Stimulated activated naive CD8-positive, alpha-beta T cell treated with anti-CD3 and anti-CD28 coated beads, Interleukin-15, Interleukin-2, amounts not matched to agents 100 ng/mL and 50 ng/mL, for 24 hours (primary cell): ENCODE results near the gene PPP1R14D.
A peak's percentile ranks its signal among the peaks of the same experiment; 100 is the strongest.

ENCODE experiments used
- H3K27ac Mint-ChIP-seq: one replicate; pipeline ENCODE4 v1.8.0; 2021; ENCODE audit warnings: mild to moderate bottlenecking, mixed read lengths
- H3K27me3 Mint-ChIP-seq: one replicate; pipeline ENCODE4 v1.8.0; 2021; ENCODE audit warnings: mixed read lengths
- H3K36me3 Mint-ChIP-seq: one replicate; pipeline ENCODE4 v1.8.0; 2021; ENCODE audit warnings: low read depth, mixed read lengths
- H3K4me1 Mint-ChIP-seq: one replicate; pipeline ENCODE4 v1.8.0; 2021; ENCODE audit warnings: low read depth, mixed read lengths
- H3K4me3 Mint-ChIP-seq: one replicate; pipeline ENCODE4 v1.8.0; 2021; ENCODE audit warnings: mild to moderate bottlenecking, mixed read lengths
- H3K9me3 Mint-ChIP-seq: one replicate; pipeline ENCODE4 v1.8.0; 2021; ENCODE audit warnings: mixed read lengths

Gene PPP1R14D

DNA sequence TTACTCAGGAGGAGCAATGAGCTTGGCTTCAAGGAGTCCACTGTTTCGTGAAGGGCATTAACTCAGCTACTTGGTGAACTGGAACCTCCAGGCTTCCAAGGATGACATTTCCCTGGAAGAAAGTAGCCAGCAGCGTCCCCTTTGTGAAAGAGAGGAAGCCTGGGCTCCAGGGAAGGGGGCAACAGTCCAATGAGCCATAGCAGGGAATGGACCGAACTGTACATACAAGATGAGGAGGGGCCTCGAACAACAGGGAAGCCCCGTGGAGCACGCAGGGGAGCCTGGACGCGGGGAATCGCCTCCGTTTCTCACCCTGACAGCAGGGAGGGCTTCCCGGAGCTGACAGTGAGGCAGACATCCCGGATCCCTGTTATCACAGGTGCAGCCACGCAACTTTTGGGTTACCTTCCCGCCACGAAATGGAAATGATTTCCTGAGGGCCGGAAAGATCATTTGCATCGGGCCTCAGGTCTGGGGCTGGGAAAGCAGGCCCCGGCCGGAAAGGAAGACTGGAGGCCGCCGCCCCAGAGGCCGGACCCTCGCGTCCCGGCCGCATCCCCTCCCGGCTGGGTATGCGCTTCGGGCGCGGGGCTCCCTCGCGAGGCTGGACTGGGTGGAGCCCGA is 14.9 kb upstream of the PPP1R14D start:
- H3K4me3 Mint-ChIP-seq = peak overlapping the region; percentile 67
- H3K27ac Mint-ChIP-seq = no peak overlapping the region
- H3K4me1 Mint-ChIP-seq = peaks cover 28% of the 10 kb centered on the region
- H3K36me3 Mint-ChIP-seq = no peaks in the 10 kb centered on the region
- H3K27me3 Mint-ChIP-seq = peaks cover 4% of the 10 kb centered on the region
- H3K9me3 Mint-ChIP-seq = no peaks in the 10 kb centered on the region

DNA sequence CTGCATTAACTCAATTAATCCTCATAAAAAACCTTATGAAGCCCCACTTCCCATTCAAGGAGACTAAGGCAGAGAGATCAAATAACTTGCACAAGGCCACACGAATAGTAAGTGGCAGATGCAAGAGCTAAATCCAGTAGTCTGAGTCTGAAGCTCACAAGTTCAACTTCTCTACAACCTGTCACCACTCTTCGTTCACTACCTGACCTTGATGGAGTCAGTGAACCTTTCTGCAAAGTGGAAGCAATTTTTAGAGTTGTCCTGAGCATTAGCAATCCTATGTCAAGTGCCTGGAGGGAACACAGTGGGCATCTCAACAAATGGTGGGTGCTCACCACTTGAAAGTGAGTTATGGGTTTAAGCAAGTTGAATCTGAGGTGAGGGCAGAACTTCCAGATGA is 13.2 kb upstream of the PPP1R14D start:
- peaks cover 22% of the 10 kb centered on the region for H3K4me1 Mint-ChIP-seq
- no peak overlapping the region for H3K27ac Mint-ChIP-seq
- peaks cover 4% of the 10 kb centered on the region for H3K27me3 Mint-ChIP-seq
- H3K4me3 Mint-ChIP-seq = no peak overlapping the region
- no peaks in the 10 kb centered on the region for H3K9me3 Mint-ChIP-seq
- no peaks in the 10 kb centered on the region for H3K36me3 Mint-ChIP-seq

DNA sequence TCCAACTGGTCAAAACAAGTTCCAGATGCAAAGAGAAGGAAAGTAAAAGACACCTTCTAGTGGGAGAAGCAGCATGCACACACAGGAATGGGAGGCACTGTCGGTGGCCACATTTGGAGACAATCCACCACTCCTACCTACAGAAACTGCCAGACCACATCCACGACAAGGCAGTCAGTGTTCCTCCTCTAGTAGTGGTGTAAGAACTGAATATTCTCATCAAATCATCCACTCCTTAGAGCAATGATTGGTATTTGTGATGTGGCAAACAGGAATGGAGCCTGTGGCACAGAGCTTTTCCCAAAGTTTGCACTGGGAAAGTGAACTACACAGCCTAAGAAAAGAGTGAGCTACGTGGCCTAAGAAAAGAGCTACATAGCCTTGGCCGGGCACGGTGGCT is 10.2 kb upstream of the PPP1R14D start:
- no peak overlapping the region for H3K4me3 Mint-ChIP-seq
- H3K9me3 Mint-ChIP-seq = no peaks in the 10 kb centered on the region
- H3K27me3 Mint-ChIP-seq = no peaks in the 10 kb centered on the region
- no peaks in the 10 kb centered on the region for H3K36me3 Mint-ChIP-seq
- peaks cover 5% of the 10 kb centered on the region for H3K4me1 Mint-ChIP-seq
- H3K27ac Mint-ChIP-seq = no peak overlapping the region

DNA sequence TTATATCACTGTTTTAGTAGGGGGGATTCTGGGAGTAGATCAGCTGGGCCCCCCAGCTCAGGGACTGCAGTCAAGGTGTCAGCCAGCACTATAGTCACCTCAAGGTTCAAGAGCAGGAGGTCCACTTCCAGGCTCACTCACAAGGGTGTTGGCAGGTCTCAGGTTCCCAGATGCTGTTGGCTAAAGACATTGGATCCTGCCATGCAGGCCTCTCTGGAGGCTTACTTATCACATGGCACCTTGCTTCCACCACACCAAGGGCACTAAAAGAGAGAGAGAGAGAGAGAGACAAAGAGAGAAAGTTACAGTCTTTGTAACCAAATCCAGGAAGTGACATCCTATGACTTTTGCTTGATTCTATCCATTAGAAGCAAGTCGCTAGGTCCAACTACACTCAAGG is 7.5 kb upstream of the PPP1R14D start:
- Mint-ChIP-seq H3K27me3 (no peaks in the 10 kb centered on the region), H3K4me1 (no peaks in the 10 kb centered on the region), H3K4me3 (no peak overlapping the region), H3K36me3 (no peaks in the 10 kb centered on the region), H3K27ac (no peak overlapping the region), H3K9me3 (no peaks in the 10 kb centered on the region)

DNA sequence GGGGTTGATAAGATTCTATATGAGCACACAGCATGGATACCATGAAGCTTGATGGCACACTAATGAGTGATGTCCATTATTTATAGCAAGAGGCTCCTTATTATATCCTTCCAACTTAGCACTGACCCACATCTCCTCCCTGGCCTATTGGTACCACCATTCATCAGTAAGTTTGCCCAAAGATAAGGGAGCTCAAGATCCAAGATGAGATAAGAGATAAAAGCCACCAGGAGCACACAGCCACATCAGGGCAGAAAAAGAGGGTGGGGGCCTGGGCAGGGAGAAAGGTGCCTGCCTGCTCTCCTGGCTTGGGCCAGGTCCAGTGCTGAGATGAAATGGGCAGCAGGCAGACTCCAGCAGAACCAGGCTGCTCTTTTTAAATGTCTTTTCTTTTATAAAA is 4.4 kb upstream of the PPP1R14D start:
- Mint-ChIP-seq H3K4me1 (no peaks in the 10 kb centered on the region), H3K27me3 (no peaks in the 10 kb centered on the region), H3K4me3 (no peak overlapping the region), H3K36me3 (no peaks in the 10 kb centered on the region), H3K27ac (no peak overlapping the region), H3K9me3 (no peaks in the 10 kb centered on the region)

DNA sequence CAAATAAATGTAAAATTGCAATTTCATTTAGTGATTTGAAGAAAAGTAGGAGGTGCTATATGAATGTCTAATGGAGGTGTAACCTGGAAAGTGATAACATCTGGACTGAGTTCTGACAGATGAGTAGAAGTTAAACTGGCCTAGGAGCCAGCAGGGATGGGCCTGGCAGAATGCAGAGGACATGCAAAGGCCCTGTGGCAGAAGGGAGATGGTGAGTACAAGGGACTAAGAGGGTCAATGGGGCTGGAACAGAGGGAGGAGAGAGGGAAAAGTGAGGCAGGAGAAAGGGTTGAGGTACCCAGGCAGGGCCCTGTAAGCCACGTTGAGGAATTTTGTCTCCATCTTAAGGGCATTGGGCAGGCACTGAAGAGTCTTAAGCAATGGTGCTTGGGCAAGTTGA is 3.4 kb upstream of the PPP1R14D start:
- H3K4me3 Mint-ChIP-seq = no peak overlapping the region
- no peaks in the 10 kb centered on the region for H3K36me3 Mint-ChIP-seq
- H3K9me3 Mint-ChIP-seq = no peaks in the 10 kb centered on the region
- no peak overlapping the region for H3K27ac Mint-ChIP-seq
- H3K4me1 Mint-ChIP-seq = no peaks in the 10 kb centered on the region
- no peaks in the 10 kb centered on the region for H3K27me3 Mint-ChIP-seq

DNA sequence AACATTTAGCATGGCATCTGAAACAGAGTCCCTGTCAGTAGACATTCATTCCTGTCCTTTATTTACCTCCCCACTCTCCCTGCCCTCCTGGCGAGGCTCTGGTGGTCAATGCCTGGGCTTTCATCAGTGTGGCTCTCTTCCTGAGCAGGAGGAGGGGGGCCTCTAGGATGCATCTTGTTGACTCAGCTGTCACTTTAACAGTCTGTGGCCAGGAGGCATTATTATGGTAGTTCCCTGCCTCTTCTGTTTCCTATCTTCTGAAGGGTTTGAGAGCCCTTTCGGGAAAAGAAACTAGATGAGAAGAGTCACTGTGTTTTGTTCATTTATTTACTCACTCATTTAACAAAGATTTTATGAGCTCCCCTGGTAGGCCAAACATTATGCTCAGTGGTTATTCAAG is 2.4 kb upstream of the PPP1R14D start:
- H3K4me3 Mint-ChIP-seq = no peak overlapping the region
- no peak overlapping the region for H3K27ac Mint-ChIP-seq
- H3K27me3 Mint-ChIP-seq = no peaks in the 10 kb centered on the region
- no peaks in the 10 kb centered on the region for H3K36me3 Mint-ChIP-seq
- H3K9me3 Mint-ChIP-seq = no peaks in the 10 kb centered on the region
- H3K4me1 Mint-ChIP-seq = no peaks in the 10 kb centered on the region

DNA sequence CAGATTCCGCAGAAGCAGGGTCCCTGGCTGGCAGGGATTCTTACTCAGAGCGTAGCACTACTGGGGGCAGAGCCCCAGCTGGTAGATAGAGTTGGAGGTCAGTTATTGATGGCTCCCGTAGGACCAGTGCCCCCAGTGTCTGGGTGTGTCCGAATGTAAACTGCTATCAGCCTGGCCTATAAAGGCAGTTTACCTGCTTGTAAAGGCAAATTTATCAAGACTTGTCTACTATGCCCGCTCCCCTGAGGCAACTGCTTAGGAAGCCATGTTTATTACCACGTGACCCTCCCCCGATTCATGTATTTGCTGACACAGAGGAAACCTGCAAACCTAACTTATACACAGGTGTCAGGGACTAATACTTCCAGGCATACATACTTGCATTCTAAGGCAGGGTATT is 607 bp upstream of the PPP1R14D start:
- H3K4me1 Mint-ChIP-seq = no peaks in the 10 kb centered on the region
- H3K9me3 Mint-ChIP-seq = no peaks in the 10 kb centered on the region
- no peaks in the 10 kb centered on the region for H3K27me3 Mint-ChIP-seq
- no peak overlapping the region for H3K27ac Mint-ChIP-seq
- H3K4me3 Mint-ChIP-seq = no peak overlapping the region
- H3K36me3 Mint-ChIP-seq = no peaks in the 10 kb centered on the region

DNA sequence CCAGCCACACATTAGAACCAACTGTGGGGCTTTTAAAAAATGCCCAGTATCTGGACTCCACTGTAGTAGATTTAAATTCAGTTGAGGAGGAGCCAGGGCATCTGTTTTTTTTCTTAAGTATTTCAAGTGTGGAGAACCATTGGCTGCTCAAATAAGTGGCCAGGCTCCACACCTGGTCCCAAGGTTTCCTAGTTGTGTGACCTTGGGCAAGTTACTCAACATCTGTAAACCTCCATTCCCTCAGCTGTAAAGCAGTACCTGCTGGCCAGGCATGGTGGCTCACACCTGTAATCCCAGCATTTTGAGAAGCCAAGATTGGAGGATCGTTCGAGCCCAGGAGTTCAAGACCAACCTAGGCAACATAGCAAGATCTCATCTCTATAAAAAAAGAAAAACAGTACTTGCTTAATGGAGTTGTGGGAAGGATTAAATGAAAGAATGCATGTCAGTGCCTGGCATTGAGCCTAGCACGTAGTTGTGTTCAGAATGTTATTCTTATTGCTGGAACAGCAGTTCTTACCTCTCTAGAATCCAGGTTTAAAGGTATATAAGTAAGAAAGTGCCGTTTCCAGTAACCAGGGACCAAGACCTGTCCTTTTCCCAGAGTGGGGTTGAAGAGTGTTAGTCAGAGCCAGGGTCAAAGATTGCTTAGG is 2.0 kb downstream of the PPP1R14D start:
- Mint-ChIP-seq H3K4me3 (no peak overlapping the region), H3K27ac (no peak overlapping the region), H3K27me3 (no peaks in the 10 kb centered on the region), H3K9me3 (no peaks in the 10 kb centered on the region), H3K36me3 (no peaks in the 10 kb centered on the region), H3K4me1 (no peaks in the 10 kb centered on the region)

DNA sequence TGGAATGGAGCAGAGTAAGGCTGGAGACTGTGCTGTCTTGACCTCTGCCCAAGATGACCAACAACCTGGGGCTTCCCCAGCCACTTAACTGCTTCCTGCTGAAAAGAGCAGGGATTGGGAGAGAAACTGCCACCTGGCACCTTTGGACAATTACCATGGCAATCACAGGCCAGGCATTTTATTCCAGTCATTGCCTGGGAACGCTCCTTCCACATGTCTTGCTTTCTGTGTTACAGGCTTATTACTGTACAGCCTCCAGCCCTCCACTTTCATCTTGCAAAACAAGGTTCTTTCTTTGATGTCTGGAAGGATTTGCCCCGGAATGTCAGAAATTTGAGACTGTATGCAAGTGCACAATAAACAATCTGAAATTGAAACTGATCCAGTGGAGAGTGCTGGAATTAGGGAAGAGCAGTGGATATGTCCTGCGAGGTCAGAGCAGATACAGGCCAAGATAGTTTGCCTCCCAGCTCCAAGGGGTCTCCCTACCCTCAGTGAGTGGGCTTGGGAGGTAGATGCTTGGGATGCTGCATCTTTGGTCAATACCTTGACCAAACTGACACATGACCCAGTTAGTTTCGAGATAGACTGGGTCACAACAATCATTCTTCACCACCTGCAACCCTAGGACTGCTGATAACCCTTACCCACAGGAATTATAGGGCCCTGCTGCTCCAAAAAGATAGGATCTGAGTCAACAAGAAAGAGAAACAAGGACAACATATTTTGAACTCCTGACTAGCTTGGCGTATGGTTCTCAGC is 2.7 kb downstream of the PPP1R14D start:
- Mint-ChIP-seq H3K4me1 (no peaks in the 10 kb centered on the region), H3K36me3 (no peaks in the 10 kb centered on the region), H3K9me3 (no peaks in the 10 kb centered on the region), H3K4me3 (no peak overlapping the region), H3K27me3 (no peaks in the 10 kb centered on the region), H3K27ac (no peak overlapping the region)

DNA sequence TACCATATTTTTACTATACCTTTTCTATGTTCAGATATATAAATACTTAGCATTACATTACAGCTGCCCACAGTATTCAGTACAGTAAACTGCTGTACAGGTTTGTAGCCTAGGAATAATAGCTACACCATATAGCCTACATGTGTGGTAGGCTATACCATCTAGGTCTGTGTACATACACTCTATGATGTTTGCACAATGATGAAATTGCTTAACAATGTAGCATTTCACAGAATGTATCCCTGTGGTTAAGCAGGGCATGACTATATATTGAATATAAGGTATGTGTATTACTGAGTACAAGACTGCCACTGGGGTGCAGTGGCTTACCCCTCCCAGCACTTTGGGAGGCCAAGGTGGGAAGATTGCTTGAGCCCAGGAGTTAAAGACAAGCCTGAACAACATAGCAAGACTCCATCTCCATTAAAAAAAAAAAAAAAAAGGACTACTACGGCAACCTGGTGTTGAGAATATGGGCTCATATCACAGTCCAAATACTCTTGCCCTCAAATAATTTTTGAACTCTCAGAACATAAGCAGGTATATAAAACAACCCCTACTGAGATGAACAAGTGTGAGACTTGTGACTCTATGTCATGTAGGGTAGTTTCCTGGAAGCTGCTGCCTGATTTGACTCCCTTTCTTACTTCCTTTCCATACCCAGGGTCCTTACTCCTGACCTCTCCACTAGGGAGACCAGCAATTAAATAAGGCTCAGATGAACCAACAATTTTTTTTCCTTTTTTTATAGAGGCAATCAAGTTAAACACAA is 4.8 kb downstream of the PPP1R14D start:
- Mint-ChIP-seq H3K27ac (no peak overlapping the region), H3K4me3 (no peak overlapping the region), H3K9me3 (no peaks in the 10 kb centered on the region), H3K4me1 (no peaks in the 10 kb centered on the region), H3K36me3 (no peaks in the 10 kb centered on the region), H3K27me3 (no peaks in the 10 kb centered on the region)

DNA sequence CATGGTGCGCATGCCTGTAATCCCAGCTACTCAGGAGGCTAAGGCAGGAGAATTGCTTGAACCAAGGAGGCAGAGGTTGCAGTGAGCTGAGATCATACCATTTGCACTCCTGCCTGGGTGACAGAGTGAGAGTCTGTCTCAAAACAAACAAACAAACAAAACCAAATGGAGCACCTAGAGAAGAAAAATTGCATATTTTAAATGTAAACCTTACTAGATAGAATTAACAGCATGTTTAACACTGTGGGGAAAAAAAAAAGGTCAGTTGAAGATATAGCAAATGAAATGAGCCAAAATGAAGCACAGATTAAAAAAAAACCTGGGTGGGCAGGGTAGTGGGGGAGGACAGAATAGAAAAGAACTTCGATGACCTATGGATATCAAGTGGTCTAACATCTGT is 7.3 kb downstream of the PPP1R14D start:
- H3K36me3 Mint-ChIP-seq = no peaks in the 10 kb centered on the region
- H3K9me3 Mint-ChIP-seq = no peaks in the 10 kb centered on the region
- no peak overlapping the region for H3K27ac Mint-ChIP-seq

DNA sequence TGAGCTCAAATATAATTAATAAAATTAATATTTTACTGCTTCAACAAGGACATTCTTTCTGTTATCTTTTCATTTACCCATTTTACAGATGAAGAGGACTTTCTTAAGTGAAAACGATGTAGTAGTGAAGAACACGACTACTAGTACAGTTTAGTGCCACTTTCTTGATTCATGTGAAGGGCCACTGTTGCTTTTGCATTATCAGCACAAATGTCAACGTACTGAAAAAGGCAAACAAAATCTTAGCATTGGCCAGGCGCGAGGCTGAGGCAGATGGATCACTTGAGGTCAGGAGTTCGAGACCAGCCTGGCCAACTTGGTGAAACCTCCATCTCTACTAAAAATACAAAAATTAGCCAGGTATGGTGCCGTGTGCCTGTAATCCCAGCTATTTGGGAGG is 9.5 kb downstream of the PPP1R14D start:
- Mint-ChIP-seq H3K4me1 (no peaks in the 10 kb centered on the region), H3K27me3 (no peaks in the 10 kb centered on the region)

More for the DNA sequence above, 7.3 kb downstream of the PPP1R14D start:
- Mint-ChIP-seq H3K4me3 (no peak overlapping the region), H3K4me1 (no peaks in the 10 kb centered on the region), H3K27me3 (no peaks in the 10 kb centered on the region)

DNA sequence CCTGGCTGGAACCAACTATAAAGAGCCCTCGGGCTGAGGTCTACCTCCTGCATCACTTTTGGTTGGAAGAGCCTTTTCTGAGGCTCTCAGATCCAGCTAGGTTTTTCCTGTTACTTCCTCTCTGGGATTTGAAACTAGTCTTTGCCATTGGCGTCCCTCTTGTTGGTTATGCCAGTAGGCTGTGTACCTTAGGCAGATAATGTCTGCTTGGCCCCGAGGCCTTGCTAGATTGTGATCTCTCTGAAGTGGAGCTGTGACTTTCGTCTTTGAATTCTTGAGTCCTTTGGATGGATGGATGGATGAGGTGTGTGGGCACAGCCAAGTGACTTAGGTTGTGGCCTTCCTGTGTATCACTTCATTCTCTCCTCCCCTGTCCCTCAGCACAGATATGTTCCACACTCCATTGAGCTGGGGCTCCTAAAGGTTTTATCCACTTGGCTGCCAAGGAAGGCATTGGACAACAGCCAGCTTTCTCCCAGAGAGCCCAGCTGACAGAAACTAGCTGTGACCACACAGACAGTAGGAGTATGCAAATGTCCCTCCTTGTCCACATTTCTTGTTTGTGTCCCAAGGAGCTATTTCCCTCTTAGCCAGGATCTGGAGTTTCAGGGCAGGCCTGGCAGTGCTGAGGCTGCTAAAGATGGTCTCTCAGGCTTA is 13.3 kb downstream of the PPP1R14D start:
- Mint-ChIP-seq H3K27me3 (no peaks in the 10 kb centered on the region), H3K4me1 (no peaks in the 10 kb centered on the region), H3K27ac (no peak overlapping the region), H3K9me3 (no peaks in the 10 kb centered on the region), H3K36me3 (peaks cover 12% of the 10 kb centered on the region), H3K4me3 (no peak overlapping the region)

More for the DNA sequence above, 9.5 kb downstream of the PPP1R14D start:
- Mint-ChIP-seq H3K27ac (no peak overlapping the region), H3K4me3 (no peak overlapping the region), H3K9me3 (no peaks in the 10 kb centered on the region), H3K36me3 (peaks cover 8% of the 10 kb centered on the region)
